Transverse colon (tissue), 4 donors: ENCODE data around the gene TCF3. TPM values are rescaled to one million over a fixed set of nuclear protein-coding genes. Genes with fewer than 3 reads are reported as not detected.
"Not testable (repeated sequence)": the region's sequence is repeated elsewhere in the genome, so short reads cannot be mapped to it uniquely, and the experiment has no call there.

ENCODE experiments used
- DNase-seq: peaks from one replicate; pipeline ENCODE4 v3.0.0-alpha.2; 2019
- H3K27ac ChIP-seq, 4 donors: fragments of 200-600 bp; sonication (generic); 2 replicates each; pipeline ENCODE4 v1.5.1; 2016 to 2018; ENCODE audit warnings: inconsistent platforms in 4 of 4
- H3K27me3 ChIP-seq: fragments of 200-600 bp; sonication (generic); 2 replicates; pipeline ENCODE4 v1.5.1; 2017; ENCODE audit warnings: inconsistent platforms
- H3K36me3 ChIP-seq, 4 donors: fragments of 200-600 bp; sonication (generic); 2 replicates each; pipeline ENCODE4 v1.5.1; 2017 to 2019; ENCODE audit warnings: inconsistent platforms in 4 of 4
- H3K4me1 ChIP-seq, 4 donors: fragments of 200-600 bp; sonication (generic); 2 replicates each; pipeline ENCODE4 v1.5.1; 2017 to 2020; ENCODE audit warnings: inconsistent platforms in 4 of 4
- H3K4me3 ChIP-seq, 4 donors: fragments of 200-600 bp; sonication (generic); 1 replicate in 1 of 4; 2 replicates in 3 of 4; pipeline versions ENCODE4 v1.5.1 to v1.6.1; 2017 to 2019; ENCODE audit warnings: inconsistent platforms in 4 of 4
- H3K9me3 ChIP-seq, 2 donors: fragments of 200-600 bp; sonication (generic); 2 replicates each; pipeline ENCODE4 v1.5.1; 2017 to 2019; ENCODE audit warnings: inconsistent platforms in 2 of 2
- CTCF ChIP-seq, 5 experiments: fragments of 200-600 bp in 3 of 5; fragments of 450-650 bp in 2 of 5; sonication (generic) in 3 of 5; IDR thresholded peaks; 1 replicate in 2 of 5; 2 replicates in 3 of 5; pipeline ENCODE4 v1.5.1; 2016 to 2017; ENCODE audit warnings: antibody characterized with exemption in 5 of 5, inconsistent platforms in 3 of 5, mild to moderate bottlenecking in 2 of 5, moderate library complexity in 1 of 5
- EP300 ChIP-seq: sonication (generic); formaldehyde crosslinking; IDR thresholded peaks from one replicate; pipeline ENCODE4 v1.6.1; 2017; ENCODE audit warnings: antibody characterized with exemption, low read depth
- POLR2A ChIP-seq: fragments of 450-650 bp; IDR thresholded peaks from one replicate; pipeline ENCODE4 v1.6.1; 2016; ENCODE audit warnings: antibody characterized with exemption, mild to moderate bottlenecking, moderate library complexity
- POLR2AphosphoS5 ChIP-seq, 3 donors: sonication (generic); formaldehyde crosslinking; IDR thresholded peaks; one replicate each; pipeline ENCODE4 v1.6.1; 2016; ENCODE audit warnings: antibody characterized with exemption in 3 of 3
- WGBS, 2 donors: methylation state at CpG; one replicate each; pipeline ENCODE4 v1.1.5; 2018; ENCODE audit warnings: low coverage in 1 of 2; 5-methylcytosine and 5-hydroxymethylcytosine counted together
- in situ Hi-C, 4 donors: fragments of 200-750 bp; cut with MboI; loops; one replicate each; pipeline versions ENCODE4 v1.15.0 to v1.15.1; 2017; ENCODE audit warnings: low sequenced_read_pairs in 3 of 4, low pct_ligation_motif_present in 1 of 4, low pct_unique_long_range_greater_than_20kb in 1 of 4
- intact Hi-C: fragments of 100-400 bp; cut with DNase I; formaldehyde crosslinking; loops from one replicate; pipeline ENCODE4 v1.15.1; 2023; ENCODE audit warnings: low total_unique reads
- total RNA-seq, 4 donors: library from RNA; depleted of rRNA; stranded (reverse); fragments of >200 nt; gene quantifications; one replicate each; pipeline ENCODE4 v1.1.0, GENCODE V29; 2016

TCF3 gene
- total RNA-seq, 4 donors from 2014 or later, result 55.9 to 160 (median 79.7) TPM

GRCh38 chr19:1672769-1673644, 20.6 kb upstream of the TCF3 start:
- Histone ChIP-seq H3K27ac (no peak overlapping the region), H3K36me3 (no peaks in the 10 kb centered on the region), H3K4me3 (no peak overlapping the region), H3K4me1 (peaks cover 8 to 19% (median 12%) of the 10 kb centered on the region in 4 donors), H3K27me3 (peaks cover 97% of the 10 kb centered on the region), H3K9me3 (no peaks in the 10 kb centered on the region)
- TF ChIP-seq POLR2AphosphoS5 (IDR thresholded peaks at IDR 0.05), result no peak
- TF ChIP-seq CTCF (IDR thresholded peaks at IDR 0.05), result no peak
- TF ChIP-seq POLR2A, result no peak
- TF ChIP-seq EP300, result no peak
- no peak for DNase-seq
- intact Hi-C loops, result loop anchor here (2.0 kb wide), 1 partner anchor 126 kb away; no protein-coding TSS in a partner anchor
- 76 to 79% methylated on average over 7 to 33 of the region's 33 CpGs for WGBS, 2 donors
- in situ Hi-C loops, result loop anchor here in 1 of 4 donors (10.0 kb wide), 1 partner anchor 128 kb away; no protein-coding TSS in a partner anchor

GRCh38 chr19:1672038-1672768, 19.8 kb upstream of the TCF3 start:
- H3K27ac ChIP-seq, result no peak overlapping the region
- 5 to 8% methylated on average over 14 to 49 of the region's 57 CpGs for WGBS, 2 donors
- peak; percentile 45 for DNase-seq
- no peaks in the 10 kb centered on the region for H3K9me3 ChIP-seq
- TF ChIP-seq CTCF (IDR thresholded peaks at IDR 0.05) (peak; percentile 81 to 96 (median 88)), POLR2AphosphoS5 (IDR thresholded peaks at IDR 0.05) (no peak)
- H3K36me3 ChIP-seq, result no peaks in the 10 kb centered on the region
- peaks cover 8 to 19% (median 12%) of the 10 kb centered on the region in 4 donors for H3K4me1 ChIP-seq
- in situ Hi-C loops (loop anchor here in 1 of 4 donors (10.0 kb wide), 1 partner anchor 127 kb away; no protein-coding TSS in a partner anchor), intact Hi-C loops (loop anchor here (2.0 kb wide), 1 partner anchor 125 kb away; no protein-coding TSS in a partner anchor)
- peaks cover 97% of the 10 kb centered on the region for H3K27me3 ChIP-seq
- peak overlapping the region in 2 of 4 donors; percentile 16 to 21 for H3K4me3 ChIP-seq

- intact Hi-C loops (loop anchor here (2.0 kb wide), 1 partner anchor 125 kb away; no protein-coding TSS in a partner anchor), in situ Hi-C loops (loop anchor here in 1 of 4 donors (10.0 kb wide), 1 partner anchor 127 kb away; no protein-coding TSS in a partner anchor)
- DNase-seq, result no peak
- Histone ChIP-seq H3K27me3 (peaks cover 95% of the 10 kb centered on the region), H3K4me1 (peaks cover 8 to 19% (median 12%) of the 10 kb centered on the region in 4 donors), H3K4me3 (peak overlapping the region in 2 of 4 donors; percentile 16 to 21), H3K36me3 (no peaks in the 10 kb centered on the region), H3K27ac (no peak overlapping the region), H3K9me3 (no peaks in the 10 kb centered on the region)
- TF ChIP-seq POLR2A, result no peak
- TF ChIP-seq CTCF (IDR thresholded peaks at IDR 0.05), result no peak
- no peak for TF ChIP-seq POLR2AphosphoS5 (IDR thresholded peaks at IDR 0.05)
- no peak for TF ChIP-seq EP300
- 0 to 1% methylated on average over 3 to 14 of the region's 17 CpGs for WGBS, 2 donors
These were observed 19.3 kb upstream of the TCF3 start for GRCh38 chr19:1671716-1672037.

GRCh38 chr19:1670747-1671146, 18.3 kb upstream of the TCF3 start:
- in situ Hi-C loops, result loop anchor here in 1 of 4 donors (10.0 kb wide), 1 partner anchor 126 kb away; no protein-coding TSS in a partner anchor
- 58% methylated on average over 14 of the region's 14 CpGs; no CpG with 5 or more reads in 1 of the 2 donors for WGBS, 2 donors

More at GRCh38 chr19:1670747-1671146, 18.3 kb upstream of the TCF3 start:
- Histone ChIP-seq H3K4me1 (peaks cover 8 to 16% (median 11%) of the 10 kb centered on the region in 4 donors), H3K27me3 (peaks cover 93% of the 10 kb centered on the region)
- H3K4me3 ChIP-seq, H3K9me3 ChIP-seq, DNase-seq, H3K27ac ChIP-seq, intact Hi-C loops, H3K36me3 ChIP-seq: not testable (repeated sequence)
